ENCODE results near the gene ANKRD39.

Gene ANKRD39

GRCh38 chr2:96826546-96827278, 31.1 kb downstream of the ANKRD39 start:
- TF ChIP-seq POLR2A (IDR thresholded peaks at IDR 0.05; ENCODE audit: low read depth, low read length) = no peak
- FAIRE-seq (no peak), DNase-seq (ENCODE audit: insufficient read length, low spot score) (no peak)

GRCh38 chr2:96825057-96825456, 32.8 kb downstream of the ANKRD39 start:
- DNase-seq (ENCODE audit: insufficient read length, low spot score) (no peak), FAIRE-seq (no peak)
- TF ChIP-seq POLR2A (IDR thresholded peaks at IDR 0.05; ENCODE audit: low read depth, low read length) = no peak

GRCh38 chr2:96824079-96824870, 33.5 kb downstream of the ANKRD39 start:
- DNase-seq (ENCODE audit: insufficient read length, low spot score) = no peak
- no peak for FAIRE-seq
- TF ChIP-seq POLR2A (IDR thresholded peaks at IDR 0.05; ENCODE audit: low read depth, low read length) = no peak

DNA sequence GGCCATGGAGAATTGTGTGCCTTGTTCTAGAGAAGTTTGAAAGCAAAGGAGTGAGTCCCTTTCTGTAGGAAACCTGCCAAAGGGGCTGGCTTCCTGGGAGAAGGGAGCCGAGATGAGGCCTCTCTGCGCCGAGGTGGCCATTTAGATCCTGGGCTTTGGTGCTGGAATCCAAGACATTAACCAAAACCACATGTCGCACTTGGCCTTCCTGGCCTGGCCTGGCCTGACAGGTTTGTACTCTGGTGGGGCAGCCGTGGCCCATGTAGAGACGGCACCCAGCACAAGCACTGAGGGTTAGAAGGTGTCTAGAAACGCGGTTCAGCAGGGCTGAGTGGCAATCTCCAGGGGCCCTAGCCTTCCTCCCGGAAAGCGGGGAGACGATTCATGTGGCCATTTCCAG, 34.6 kb downstream of the ANKRD39 start:
- FAIRE-seq = no peak
- no peak for TF ChIP-seq POLR2A (IDR thresholded peaks at IDR 0.05; ENCODE audit: low read depth, low read length)
- DNase-seq (ENCODE audit: insufficient read length, low spot score) = no peak

- no peak for TF ChIP-seq POLR2A (IDR thresholded peaks at IDR 0.05; ENCODE audit: low read depth, low read length)
- no peak for FAIRE-seq
Observed at GRCh38 chr2:96822786-96823185, 35.0 kb downstream of the ANKRD39 start.

DNA sequence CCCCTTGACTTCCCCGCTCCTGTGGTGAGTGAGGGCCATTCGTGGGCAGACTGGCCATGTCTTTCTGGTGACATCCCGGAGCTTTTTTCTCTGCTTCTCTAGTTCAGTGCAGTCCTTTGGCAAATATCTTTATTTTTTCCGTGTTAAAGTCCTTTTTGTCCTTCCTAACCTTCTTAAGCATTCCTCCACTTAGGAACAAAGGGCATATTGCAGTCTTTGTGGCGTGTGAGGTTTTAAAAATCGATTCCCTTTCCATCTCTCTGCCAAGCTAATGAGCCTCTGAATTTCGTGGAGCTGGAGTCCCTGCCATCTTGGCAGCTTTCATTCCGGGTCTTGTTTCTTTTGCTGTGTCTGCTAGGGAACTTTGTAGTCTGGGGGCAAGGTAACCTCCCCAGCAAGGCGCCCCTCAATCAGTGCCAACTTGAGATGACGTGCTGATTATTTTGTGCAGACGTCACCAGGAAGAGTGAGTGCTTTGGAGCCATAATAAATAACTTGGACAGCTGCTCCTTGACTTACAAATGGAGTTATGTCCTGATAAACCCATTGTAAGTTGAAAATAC, 36.6 kb downstream of the ANKRD39 start:
- FAIRE-seq (no peak), DNase-seq (ENCODE audit: insufficient read length, low spot score) (no peak)
- no peak for TF ChIP-seq POLR2A (IDR thresholded peaks at IDR 0.05; ENCODE audit: low read depth, low read length)

More at GRCh38 chr2:96822786-96823185, 35.0 kb downstream of the ANKRD39 start:
- no peak for DNase-seq (ENCODE audit: insufficient read length, low spot score)

- TF ChIP-seq POLR2A (IDR thresholded peaks at IDR 0.05; ENCODE audit: low read depth, low read length) = no peak
- no peak for FAIRE-seq
- no peak for DNase-seq (ENCODE audit: insufficient read length, low spot score)
Observed at GRCh38 chr2:96819876-96820511, 37.8 kb downstream of the ANKRD39 start.

DNA sequence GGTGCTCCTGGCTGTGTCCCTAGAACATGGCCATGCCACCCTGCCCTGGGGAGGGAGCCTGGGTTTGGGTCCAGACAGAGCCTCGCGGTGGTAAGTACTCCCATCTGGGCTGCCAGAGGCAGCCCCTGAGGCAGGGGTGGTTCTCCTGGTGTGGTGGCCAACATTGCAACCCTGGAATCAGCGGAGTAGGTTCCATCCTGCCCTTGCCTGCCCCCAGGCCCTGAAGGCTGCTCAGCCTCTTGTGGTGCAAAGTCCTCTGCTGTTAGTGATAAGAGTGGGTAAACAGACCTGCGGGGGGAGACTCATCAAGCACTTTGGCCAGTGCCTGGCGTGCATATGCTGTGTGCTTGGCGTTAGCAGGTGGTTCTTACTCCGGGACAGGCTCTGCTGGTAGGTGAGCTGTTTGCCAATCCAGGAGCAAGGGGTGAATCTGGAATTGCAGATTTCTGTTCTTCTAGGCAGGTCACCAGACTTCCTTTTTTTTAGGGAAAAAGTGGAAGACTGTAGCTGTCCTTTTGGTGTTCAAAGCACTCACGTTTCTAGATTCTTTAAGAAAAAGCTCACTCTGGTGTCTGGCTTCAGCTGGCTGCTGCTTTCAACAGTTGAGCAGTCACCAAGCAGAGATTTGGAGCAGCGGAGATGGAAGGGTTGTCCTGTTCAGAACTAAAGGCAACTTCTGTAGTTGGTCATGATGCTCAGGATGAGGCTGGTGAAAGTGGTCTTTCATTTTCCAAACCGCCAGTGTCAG, 38.5 kb downstream of the ANKRD39 start:
- no peak for DNase-seq (ENCODE audit: insufficient read length, low spot score)
- no peak for TF ChIP-seq POLR2A (IDR thresholded peaks at IDR 0.05; ENCODE audit: low read depth, low read length)
- no peak for FAIRE-seq

GRCh38 chr2:96817882-96818281, 39.9 kb downstream of the ANKRD39 start:
- TF ChIP-seq POLR2A (IDR thresholded peaks at IDR 0.05; ENCODE audit: low read depth, low read length) = no peak
- DNase-seq (ENCODE audit: insufficient read length, low spot score) = no peak
- FAIRE-seq = no peak

GRCh38 chr2:96816836-96817702, 40.7 kb downstream of the ANKRD39 start:
- FAIRE-seq = no peak
- TF ChIP-seq POLR2A (IDR thresholded peaks at IDR 0.05; ENCODE audit: low read depth, low read length) = no peak
- no peak for DNase-seq (ENCODE audit: insufficient read length, low spot score)

- peak; percentile 99 for DNase-seq (ENCODE audit: insufficient read length, low spot score)
- no peak for FAIRE-seq
- TF ChIP-seq POLR2A (IDR thresholded peaks at IDR 0.05; ENCODE audit: low read depth, low read length) = peak; percentile 61; the same call in 1 of the 2 replicates
Observed at GRCh38 chr2:96816127-96816835, 41.5 kb downstream of the ANKRD39 start, which contains the start of gene CNNM3. TSS of gene CNNM3 (plus strand) at chr2:96816268. CDS start at chr2:96816278, 10 bp downstream.

Data from H54 (cell line).